Caco-2 (cell line): ENCODE measurements around the gene GPR25. TPM values are rescaled to one million over a fixed set of nuclear protein-coding genes. Genes with fewer than 3 reads are reported as not detected.

Source experiments
- BruUV-seq: library from RNA; stranded (reverse); fragments of 400-500 nt; replicated peaks from 2 replicates; lab custom pipeline; 2021; lab: Mats Ljungman, UMichigan
- CTCF ChIA-PET: fragments of 300-600 bp; sonication (Branson Sonifier 250); formaldehyde crosslinking; loops from one replicate; lab custom pipeline; 2022; ENCODE audit warnings: antibody characterized with exemption; lab: Charles Lee
- POLR2A ChIA-PET: fragments of 300-600 bp; sonication (Branson Sonifier 250); formaldehyde crosslinking; loops from one replicate; lab custom pipeline; 2022; ENCODE audit warnings: antibody characterized with exemption; lab: Charles Lee
- DNase-seq, 2 experiments: peaks; one replicate each; pipeline versions ENCODE4 v3.0.0 to v3.0.0-alpha.2; 2020 to 2022
- H3K27me3 ChIP-seq: replicated peaks from 2 replicates; pipeline ENCODE4 v1.6.0; 2011; ENCODE audit warnings: low read length; ENCODE audit not compliant: control insufficient read depth, insufficient read depth
- H3K36me3 ChIP-seq: 2 replicates; pipeline ENCODE4 v1.5.1; 2011; ENCODE audit warnings: low read length; ENCODE audit not compliant: control insufficient read depth, insufficient read depth
- H3K4me1 ChIP-seq: fragments of 250-450 bp; sonication (Bioruptor Pico); 2 replicates; pipeline ENCODE4 v1.5.1; 2020; ENCODE audit warnings: mild to moderate bottlenecking
- H3K4me3 ChIP-seq: 2 replicates; pipeline ENCODE4 v1.5.1; 2011; ENCODE audit warnings: low read depth, mild to moderate bottlenecking, control low read depth, low read length
- H3K9me3 ChIP-seq: fragments of 250-450 bp; sonication (Bioruptor Pico); 2 replicates; pipeline ENCODE4 v1.5.1; 2020; ENCODE audit warnings: mild to moderate bottlenecking, moderate library complexity
- H3K27ac Mint-ChIP-seq: one replicate; pipeline ENCODE4 v1.8.0; 2022; ENCODE audit warnings: mixed read lengths; ENCODE audit not compliant: unreplicated experiment
- H3K27me3 Mint-ChIP-seq: one replicate; pipeline ENCODE4 v1.8.0; 2022; ENCODE audit warnings: mixed read lengths; ENCODE audit not compliant: insufficient read depth, unreplicated experiment
- H3K36me3 Mint-ChIP-seq: one replicate; pipeline ENCODE4 v1.8.0; 2022; ENCODE audit warnings: mild to moderate bottlenecking, mixed read lengths; ENCODE audit not compliant: insufficient read depth, unreplicated experiment
- H3K4me1 Mint-ChIP-seq: one replicate; pipeline ENCODE4 v1.8.0; 2022; ENCODE audit warnings: low read depth, mixed read lengths; ENCODE audit not compliant: unreplicated experiment
- H3K4me3 Mint-ChIP-seq: one replicate; pipeline ENCODE4 v1.8.0; 2022; ENCODE audit warnings: mild to moderate bottlenecking, moderate library complexity, mixed read lengths; ENCODE audit not compliant: unreplicated experiment
- H3K9me3 Mint-ChIP-seq: one replicate; pipeline ENCODE4 v1.8.0; 2022; ENCODE audit warnings: mixed read lengths; ENCODE audit not compliant: unreplicated experiment
- CTCF ChIP-seq, 2 experiments: fragments of 200-600 bp in 1 of 2; IDR thresholded peaks; 1 replicate in 1 of 2; 2 replicates in 1 of 2; pipeline versions ENCODE4 v1.5.1 to v1.8.0; 2011 to 2022; ENCODE audit warnings: antibody characterized with exemption in 1 of 2, control low read depth in 1 of 2, inconsistent platforms in 1 of 2, low read depth in 1 of 2, low read length in 1 of 2, mild to moderate bottlenecking in 1 of 2, moderate library complexity in 1 of 2; ENCODE audit not compliant: insufficient read depth in 1 of 2, severe bottlenecking in 1 of 2, unreplicated experiment in 1 of 2
- intact Hi-C: fragments of 100-400 bp; cut with micrococcal nuclease; formaldehyde crosslinking; loops from one replicate; pipeline ENCODE4 v1.10.0; 2022; ENCODE audit not compliant: unreplicated experiment
- total RNA-seq: library from RNA; stranded (reverse); gene quantifications from 2 replicates; pipeline ENCODE4 v1.2.3, GENCODE V29; 2022

Gene GPR25
- total RNA-seq, 1 experiment from 2014 or later = not detected

GRCh38 chr1:200836213-200836612 is 36.6 kb upstream of the GPR25 start:
- no peak for TF ChIP-seq CTCF (IDR thresholded peaks at IDR 0.05; ENCODE audit: insufficient read depth in 1 of 2, low read depth in 1 of 2, low read length in 1 of 2, severe bottlenecking in 1 of 2, unreplicated experiment in 1 of 2)
- no peaks in the 10 kb centered on the region for H3K9me3 ChIP-seq
- intact Hi-C loops = no loop called here
- H3K4me3 ChIP-seq = no peak overlapping the region
- H3K27me3 ChIP-seq = no peaks in the 10 kb centered on the region
- H3K9me3 Mint-ChIP-seq = no peaks in the 10 kb centered on the region
- CTCF ChIA-PET = no interaction called here
- no peaks in the 10 kb centered on the region; the same call in 1 of the 2 replicates for H3K36me3 ChIP-seq
- H3K27me3 Mint-ChIP-seq = no peaks in the 10 kb centered on the region
- no peak for DNase-seq
- no peak overlapping the region for H3K4me3 Mint-ChIP-seq
- BruUV-seq = no TSS peak
- no peaks in the 10 kb centered on the region for H3K4me1 Mint-ChIP-seq
- POLR2A ChIA-PET = no interaction called here
- peaks cover 12% of the 10 kb centered on the region for H3K36me3 Mint-ChIP-seq
- H3K4me1 ChIP-seq = no peaks in the 10 kb centered on the region
- H3K27ac Mint-ChIP-seq = no peak overlapping the region

GRCh38 chr1:200837931-200838571 is 34.7 kb upstream of the GPR25 start:
- Histone ChIP-seq H3K4me1 (no peaks in the 10 kb centered on the region), H3K36me3 (no peaks in the 10 kb centered on the region; the same call in 1 of the 2 replicates), H3K27me3 (no peaks in the 10 kb centered on the region), H3K4me3 (no peak overlapping the region), H3K9me3 (no peaks in the 10 kb centered on the region)
- H3K27ac Mint-ChIP-seq = no peak overlapping the region
- POLR2A ChIA-PET = no interaction called here
- no peaks in the 10 kb centered on the region for H3K27me3 Mint-ChIP-seq
- no TSS peak for BruUV-seq
- no peaks in the 10 kb centered on the region for H3K4me1 Mint-ChIP-seq
- CTCF ChIA-PET = no interaction called here
- intact Hi-C loops = loop anchor here (1.0 kb wide), 1 partner anchor 216 kb away; no protein-coding TSS in a partner anchor
- H3K36me3 Mint-ChIP-seq = peaks cover 12% of the 10 kb centered on the region
- no peak for DNase-seq
- no peaks in the 10 kb centered on the region for H3K9me3 Mint-ChIP-seq
- no peak overlapping the region for H3K4me3 Mint-ChIP-seq
- peak; percentile 4 to 28 for TF ChIP-seq CTCF (IDR thresholded peaks at IDR 0.05; ENCODE audit: insufficient read depth in 1 of 2, low read depth in 1 of 2, low read length in 1 of 2, severe bottlenecking in 1 of 2, unreplicated experiment in 1 of 2)

GRCh38 chr1:200838676-200839445 is 33.9 kb upstream of the GPR25 start:
- no peak overlapping the region for H3K4me3 ChIP-seq
- H3K9me3 ChIP-seq = no peaks in the 10 kb centered on the region
- TF ChIP-seq CTCF (IDR thresholded peaks at IDR 0.05; ENCODE audit: insufficient read depth in 1 of 2, low read depth in 1 of 2, low read length in 1 of 2, severe bottlenecking in 1 of 2, unreplicated experiment in 1 of 2) = no peak
- no peaks in the 10 kb centered on the region for H3K9me3 Mint-ChIP-seq
- DNase-seq = no peak
- H3K36me3 Mint-ChIP-seq = peaks cover 12% of the 10 kb centered on the region
- H3K36me3 ChIP-seq = no peaks in the 10 kb centered on the region
- no peak overlapping the region for H3K27ac Mint-ChIP-seq
- POLR2A ChIA-PET = no interaction called here
- H3K27me3 Mint-ChIP-seq = no peaks in the 10 kb centered on the region
- intact Hi-C loops = loop anchor here (1.0 kb wide), 1 partner anchor 217 kb away; no protein-coding TSS in a partner anchor
- H3K4me1 Mint-ChIP-seq = no peaks in the 10 kb centered on the region
- no TSS peak for BruUV-seq
- H3K4me3 Mint-ChIP-seq = no peak overlapping the region
- no peaks in the 10 kb centered on the region for H3K27me3 ChIP-seq
- CTCF ChIA-PET = interaction anchor here (1.5 kb wide), 1 partner anchor 217 kb away, joined by 8 read pairs; no protein-coding TSS in a partner anchor
- no peaks in the 10 kb centered on the region for H3K4me1 ChIP-seq
